Stimulated activated CD8-positive, alpha-beta memory T cell treated with anti-CD3 and anti-CD28 coated beads, Interleukin-15, amount 100 ng/mL, for 1 hour (primary cell): ENCODE measurements around the gene FOXP3.
"Not testable (repeated sequence)": the region's sequence is repeated elsewhere in the genome, so short reads cannot be mapped to it uniquely, and the experiment has no call there.

Source experiments
- DNase-seq: peaks from one replicate; pipeline ENCODE4 v3.0.0-alpha.2; 2020; ENCODE audit warnings: low read depth

FOXP3 gene

GRCh38 chrX:49264460-49264859 is at the start of gene FOXP3:
TSS of gene FOXP3 (minus strand) at chrX:49264710. CDS start at chrX:49258505, 6,205 bp downstream.
- no peak for DNase-seq

GRCh38 chrX:49312176-49312575 is 47.7 kb upstream of the FOXP3 start:
- DNase-seq = no peak

- DNase-seq = no peak
Observed at GRCh38 chrX:49310371-49310770, 45.9 kb upstream of the FOXP3 start.

- no peak for DNase-seq
Observed at GRCh38 chrX:49309401-49309981, 45.0 kb upstream of the FOXP3 start.

GRCh38 chrX:49308604-49309269 is 44.2 kb upstream of the FOXP3 start:
- DNase-seq = no peak

- not testable (repeated sequence) for DNase-seq
Observed at GRCh38 chrX:49307775-49308174, 43.3 kb upstream of the FOXP3 start.

GRCh38 chrX:49303346-49303745 is 38.8 kb upstream of the FOXP3 start, which contains the start of gene GAGE10:
TSS of gene GAGE10 (plus strand) at chrX:49303646. CDS start at chrX:49304860, 1,214 bp downstream.
- no peak for DNase-seq

- no peak for DNase-seq
Observed at GRCh38 chrX:49300703-49301102, 36.2 kb upstream of the FOXP3 start.

- DNase-seq = not testable (repeated sequence)
Observed at GRCh38 chrX:49299293-49299692, 34.8 kb upstream of the FOXP3 start.

- DNase-seq = no peak
Observed at GRCh38 chrX:49292400-49293362, 28.2 kb upstream of the FOXP3 start.

GRCh38 chrX:49291615-49292337 is 27.3 kb upstream of the FOXP3 start:
- peak; percentile 43 for DNase-seq

GRCh38 chrX:49290215-49290614 is 25.7 kb upstream of the FOXP3 start:
- no peak for DNase-seq

GRCh38 chrX:49287665-49288064 is 23.2 kb upstream of the FOXP3 start:
- no peak for DNase-seq

- no peak for DNase-seq
Observed at GRCh38 chrX:49286581-49286980, 22.1 kb upstream of the FOXP3 start.

- DNase-seq = no peak
Observed at GRCh38 chrX:49286136-49286535, 21.6 kb upstream of the FOXP3 start.

- DNase-seq = no peak
Observed at GRCh38 chrX:49284212-49284611, 19.7 kb upstream of the FOXP3 start.

- no peak for DNase-seq
Observed at GRCh38 chrX:49282647-49283011, 18.1 kb upstream of the FOXP3 start.

- DNase-seq = no peak
Observed at GRCh38 chrX:49278081-49278480, 13.6 kb upstream of the FOXP3 start.

GRCh38 chrX:49277535-49277830 is 13.0 kb upstream of the FOXP3 start:
- no peak for DNase-seq

- no peak for DNase-seq
Observed at GRCh38 chrX:49276671-49277534, 12.4 kb upstream of the FOXP3 start.

GRCh38 chrX:49276207-49276606 is 11.7 kb upstream of the FOXP3 start:
- DNase-seq = no peak
